HEK293T (cell line): Measurements from ENCODE around the gene MSMO1.

Experiments
- CTCF ChIA-PET: fragments of 350-600 bp; formaldehyde crosslinking; extraction: SDS; loops from one replicate; lab custom pipeline; 2021; ENCODE audit warnings: antibody characterized with exemption, inconsistent platforms; lab: Yijun Ruan, JAX
- POLR2A ChIA-PET: fragments of 350-600 bp; formaldehyde crosslinking; extraction: SDS; loops from one replicate; lab custom pipeline; 2020; ENCODE audit warnings: antibody characterized with exemption, inconsistent platforms; lab: Yijun Ruan, JAX
- DNase-seq: peaks from one replicate; pipeline ENCODE4 v3.0.0; 2012; ENCODE audit warnings: mixed read lengths; ENCODE audit errors: extremely low spot score
- ARNT ChIP-seq: fragments of 450-650 bp; IDR thresholded peaks from 2 replicates; pipeline ENCODE4 v1.6.1; 2017; ENCODE audit warnings: mild to moderate bottlenecking
- BHLHE40 ChIP-seq: fragments of 450-650 bp; IDR thresholded peaks from 2 replicates; pipeline ENCODE4 v1.6.1; 2016; ENCODE audit warnings: mild to moderate bottlenecking, moderate library complexity, borderline replicate concordance
- CTBP1 ChIP-seq: fragments of 450-650 bp; IDR thresholded peaks from 2 replicates; pipeline ENCODE4 v1.6.1; 2016; ENCODE audit warnings: borderline replicate concordance
- ELF4 ChIP-seq: fragments of 450-650 bp; IDR thresholded peaks from 2 replicates; pipeline ENCODE4 v1.6.1; 2017; ENCODE audit warnings: antibody characterized with exemption
- FOXA1 ChIP-seq: fragments of 450-650 bp; IDR thresholded peaks from 2 replicates; pipeline ENCODE4 v1.6.1; 2016; ENCODE audit warnings: mild to moderate bottlenecking
- FOXK2 ChIP-seq: fragments of 450-650 bp; IDR thresholded peaks from 2 replicates; pipeline ENCODE4 v1.6.1; 2016; ENCODE audit warnings: mild to moderate bottlenecking
- FOXM1 ChIP-seq: fragments of 450-650 bp; IDR thresholded peaks from 2 replicates; pipeline ENCODE4 v1.6.1; 2017; ENCODE audit warnings: mild to moderate bottlenecking, borderline replicate concordance
- HDGF ChIP-seq: fragments of 450-650 bp; IDR thresholded peaks from 2 replicates; pipeline ENCODE4 v1.6.1; 2017; ENCODE audit warnings: antibody characterized with exemption, borderline replicate concordance
- L3MBTL2 ChIP-seq: fragments of 450-650 bp; conservative IDR thresholded peaks from 2 replicates; pipeline ENCODE4 v1.6.1; 2016; ENCODE audit warnings: mild to moderate bottlenecking
- LEF1 ChIP-seq: fragments of 450-650 bp; IDR thresholded peaks from 2 replicates; pipeline ENCODE4 v1.6.1; 2017; ENCODE audit warnings: mild to moderate bottlenecking, borderline replicate concordance
- NFRKB ChIP-seq: fragments of 450-650 bp; IDR thresholded peaks from 2 replicates; pipeline ENCODE4 v1.6.1; 2016; ENCODE audit warnings: mild to moderate bottlenecking, moderate library complexity
- PKNOX1 ChIP-seq: fragments of 450-650 bp; IDR thresholded peaks from 2 replicates; pipeline ENCODE4 v1.6.1; 2016
- SP1 ChIP-seq: fragments of 450-650 bp; IDR thresholded peaks from 2 replicates; pipeline ENCODE4 v1.6.1; 2017
- SUZ12 ChIP-seq: fragments of 450-650 bp; IDR thresholded peaks from 2 replicates; pipeline ENCODE4 v1.6.1; 2016; ENCODE audit warnings: mild to moderate bottlenecking
- TARDBP ChIP-seq: fragments of 450-650 bp; IDR thresholded peaks from 2 replicates; pipeline ENCODE4 v1.6.1; 2016
- ZNF384 ChIP-seq: fragments of 450-650 bp; IDR thresholded peaks from 2 replicates; pipeline ENCODE4 v1.6.1; 2016

MSMO1 gene

GRCh38 chr4:165369522-165369921 lies 42.1 kb downstream of the MSMO1 start:
- CTCF ChIA-PET: interaction anchor here (1.0 kb wide), 1 partner anchor 9 kb away, joined by 3 read pairs; the partner anchor contains the start of gene CPE
- DNase-seq: no peak
- POLR2A ChIA-PET: no interaction called here
- TF ChIP-seq BHLHE40: no peak
- no peak for TF ChIP-seq SP1
- TF ChIP-seq FOXA1: no peak
- no peak for TF ChIP-seq HDGF
- no peak for TF ChIP-seq ELF4
- no peak for TF ChIP-seq NFRKB
- no peak for TF ChIP-seq LEF1
- TF ChIP-seq CTBP1: no peak
- no peak for TF ChIP-seq L3MBTL2
- TF ChIP-seq FOXK2: no peak
- no peak for TF ChIP-seq PKNOX1
- TF ChIP-seq TARDBP: no peak

GRCh38 chr4:165370530-165370929 lies 43.1 kb downstream of the MSMO1 start:
- DNase-seq: no peak
- POLR2A ChIA-PET: no interaction called here
- CTCF ChIA-PET: no interaction called here
- TF ChIP-seq LEF1: no peak
- no peak for TF ChIP-seq SUZ12
- TF ChIP-seq FOXK2: no peak
- TF ChIP-seq ARNT: no peak
- no peak for TF ChIP-seq ELF4
- TF ChIP-seq NFRKB: no peak
- no peak for TF ChIP-seq ZNF384
- no peak for TF ChIP-seq HDGF
- no peak for TF ChIP-seq TARDBP
- TF ChIP-seq PKNOX1: no peak
- TF ChIP-seq L3MBTL2: no peak
- no peak for TF ChIP-seq BHLHE40
- no peak for TF ChIP-seq CTBP1
- no peak for TF ChIP-seq FOXM1
- no peak for TF ChIP-seq FOXA1

GRCh38 chr4:165375465-165375864 lies 48.0 kb downstream of the MSMO1 start:
- no peak for DNase-seq
- TF ChIP-seq PKNOX1 (no peak), HDGF (no peak), ZNF384 (no peak), SUZ12 (no peak), FOXA1 (no peak), BHLHE40 (no peak)
- ChIA-PET POLR2A (no interaction called here), CTCF (no interaction called here)

GRCh38 chr4:165378398-165378744 lies 50.9 kb downstream of the MSMO1 start:
- TF ChIP-seq BHLHE40 (no peak), FOXM1 (no peak), HDGF (no peak), FOXA1 (no peak), LEF1 (no peak), NFRKB (no peak), FOXK2 (no peak), SUZ12 (no peak), ARNT (no peak), L3MBTL2 (no peak)
- DNase-seq: no peak
- ChIA-PET CTCF (interaction anchor here (0.7 to 1.6 kb wide), 7 partner anchors 9 to 86 kb away, joined by 3 read pairs; no protein-coding TSS in a partner anchor), POLR2A (interaction anchor here (0.7 to 1.1 kb wide), 10 partner anchors 10 to 236 kb away, joined by 3 to 7 read pairs (median 4); partner anchors contain the start of gene MSMO1)

- ChIA-PET POLR2A (interaction anchor here (0.5 to 1.1 kb wide), 11 partner anchors 11 to 237 kb away, joined by 3 to 7 read pairs (median 3); partner anchors contain the start of gene MSMO1), CTCF (interaction anchor here (0.7 to 1.6 kb wide), 7 partner anchors 9 to 85 kb away, joined by 3 read pairs; no protein-coding TSS in a partner anchor)
- peak; percentile 86 for DNase-seq
- TF ChIP-seq BHLHE40 (peak; percentile 43; the same call in 1 of the 2 replicates), SP1 (no peak), L3MBTL2 (peak; percentile 81), LEF1 (peak; percentile 75; the same call in 1 of the 2 replicates)
Measured at GRCh38 chr4:165378745-165379677, 51.5 kb downstream of the MSMO1 start, which contains the start of gene CPE. TSS of gene CPE (plus strand) at chr4:165379008. CDS start at chr4:165379222, 214 bp downstream.

GRCh38 chr4:165379678-165380064 lies 52.2 kb downstream of the MSMO1 start:
- DNase-seq: peak; percentile 34
- POLR2A ChIA-PET: interaction anchor here (0.5 kb wide), 1 partner anchor 52 kb away, joined by 3 read pairs; the partner anchor contains the start of gene MSMO1
- CTCF ChIA-PET: interaction anchor here (1.6 kb wide), 1 partner anchor 21 kb away, joined by 3 read pairs; no protein-coding TSS in a partner anchor
- TF ChIP-seq ELF4: no peak
- no peak for TF ChIP-seq NFRKB
- no peak for TF ChIP-seq ARNT
- no peak for TF ChIP-seq ZNF384
- TF ChIP-seq CTBP1: no peak
- no peak for TF ChIP-seq L3MBTL2
- no peak for TF ChIP-seq FOXM1
- no peak for TF ChIP-seq LEF1
